GM18868 (cell line): ENCODE measurements around the gene DPP7.

Experiments used
- ATAC-seq: cut with Tn5 transposase; IDR thresholded peaks from one replicate; pipeline ENCODE4 v1.9.1; 2021; ENCODE audit warnings: mild to moderate bottlenecking, moderate library complexity; ENCODE audit not compliant: unreplicated experiment

The DPP7 gene

DNA sequence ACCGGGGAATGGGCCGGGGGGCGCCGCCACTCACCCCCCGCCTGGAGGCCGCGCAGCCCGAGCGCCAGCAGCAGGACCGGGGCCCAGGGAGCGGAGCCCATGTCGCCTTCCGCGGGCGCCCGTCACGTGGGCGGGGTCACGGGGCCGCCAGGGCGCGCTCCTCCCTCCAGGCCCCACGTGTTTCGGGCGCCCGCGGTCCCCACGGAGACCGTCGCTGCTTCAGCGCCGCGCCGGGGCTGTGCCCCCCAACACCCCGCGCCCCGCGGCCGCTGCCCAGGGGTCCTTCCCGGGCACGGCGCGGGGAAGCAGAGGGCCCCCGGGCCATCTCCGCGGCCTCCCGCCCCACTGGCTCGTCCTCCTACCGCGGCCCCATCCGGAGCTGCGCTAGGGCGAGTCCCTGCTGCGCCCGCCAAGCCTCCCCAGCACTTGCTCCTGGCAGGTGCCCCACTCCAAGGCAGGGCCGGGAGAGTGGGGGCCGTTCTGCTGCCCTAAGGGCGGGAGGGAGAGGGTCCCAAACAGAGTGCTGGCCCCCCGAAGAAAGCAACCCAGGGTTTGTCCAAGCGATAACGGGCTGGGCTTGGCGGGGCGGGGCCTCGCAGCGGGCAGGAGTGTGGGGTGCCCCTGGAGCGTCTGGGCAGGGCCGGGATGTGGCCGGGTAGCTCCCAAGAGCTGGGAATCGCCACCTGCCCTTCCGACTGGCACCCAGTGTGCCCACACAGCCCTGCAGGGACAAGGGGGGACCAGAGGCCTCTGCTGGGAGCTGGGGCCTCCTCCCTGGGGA lies at the start of gene DPP7:
Gene DPP7, minus strand, starts transcription at position 121 of the 781 bp plus-strand sequence. Its CDS starts 20 bp downstream, at position 101.
- peak; percentile 76 for ATAC-seq

GRCh38 chr9:137163805-137164204 lies 49.3 kb upstream of the DPP7 start:
- ATAC-seq, result no peak

DNA sequence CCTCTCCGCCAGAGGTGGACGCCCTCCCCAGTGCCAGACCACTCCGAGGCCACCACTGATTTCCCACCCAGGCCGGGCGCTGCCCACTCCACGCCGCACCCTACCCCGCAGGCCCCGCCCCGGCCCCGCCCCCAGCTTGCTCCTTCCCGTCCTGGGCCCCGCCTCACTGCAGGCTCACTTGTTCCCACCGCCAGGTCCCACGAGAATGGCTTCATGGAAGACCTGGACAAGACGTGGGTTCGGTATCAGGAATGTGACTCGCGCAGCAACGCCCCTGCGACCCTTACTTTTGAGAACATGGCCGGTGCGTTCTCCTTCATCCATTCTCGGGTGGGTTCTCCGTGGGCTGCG lies 48.8 kb upstream of the DPP7 start:
- ATAC-seq, result no peak

DNA sequence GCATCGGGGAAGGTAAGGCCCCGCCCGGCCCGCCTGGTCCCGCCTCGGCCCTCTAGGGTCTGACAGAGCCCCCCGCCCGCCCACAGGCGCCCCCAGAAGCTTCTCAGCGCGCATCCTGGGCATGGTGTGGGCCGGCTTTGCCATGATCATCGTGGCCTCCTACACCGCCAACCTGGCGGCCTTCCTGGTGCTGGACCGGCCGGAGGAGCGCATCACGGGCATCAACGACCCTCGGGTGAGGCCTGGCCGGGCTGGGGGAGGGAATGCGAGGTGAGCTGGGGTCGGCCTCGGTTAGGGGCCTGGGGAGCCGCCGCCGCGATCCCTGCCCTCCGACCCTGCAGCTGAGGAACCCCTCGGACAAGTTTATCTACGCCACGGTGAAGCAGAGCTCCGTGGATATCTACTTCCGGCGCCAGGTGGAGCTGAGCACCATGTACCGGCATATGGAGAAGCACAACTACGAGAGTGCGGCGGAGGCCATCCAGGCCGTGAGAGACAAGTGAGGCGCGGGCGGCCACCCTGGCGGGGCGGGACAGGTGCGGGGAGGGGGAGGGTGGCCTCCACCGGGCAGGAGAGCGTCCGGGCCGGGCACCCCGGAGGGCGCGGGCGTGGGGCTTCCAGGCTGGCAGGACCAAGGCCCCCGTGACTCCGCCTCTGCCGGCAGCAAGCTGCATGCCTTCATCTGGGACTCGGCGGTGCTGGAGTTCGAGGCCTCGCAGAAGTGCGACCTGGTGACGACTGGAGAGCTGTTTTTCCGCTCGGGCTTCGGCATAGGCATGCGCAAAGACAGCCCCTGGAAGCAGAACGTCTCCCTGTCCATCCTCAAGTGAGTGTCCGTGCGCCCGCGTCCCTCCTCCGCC lies 48.2 kb upstream of the DPP7 start:
- ATAC-seq, result no peak

DNA sequence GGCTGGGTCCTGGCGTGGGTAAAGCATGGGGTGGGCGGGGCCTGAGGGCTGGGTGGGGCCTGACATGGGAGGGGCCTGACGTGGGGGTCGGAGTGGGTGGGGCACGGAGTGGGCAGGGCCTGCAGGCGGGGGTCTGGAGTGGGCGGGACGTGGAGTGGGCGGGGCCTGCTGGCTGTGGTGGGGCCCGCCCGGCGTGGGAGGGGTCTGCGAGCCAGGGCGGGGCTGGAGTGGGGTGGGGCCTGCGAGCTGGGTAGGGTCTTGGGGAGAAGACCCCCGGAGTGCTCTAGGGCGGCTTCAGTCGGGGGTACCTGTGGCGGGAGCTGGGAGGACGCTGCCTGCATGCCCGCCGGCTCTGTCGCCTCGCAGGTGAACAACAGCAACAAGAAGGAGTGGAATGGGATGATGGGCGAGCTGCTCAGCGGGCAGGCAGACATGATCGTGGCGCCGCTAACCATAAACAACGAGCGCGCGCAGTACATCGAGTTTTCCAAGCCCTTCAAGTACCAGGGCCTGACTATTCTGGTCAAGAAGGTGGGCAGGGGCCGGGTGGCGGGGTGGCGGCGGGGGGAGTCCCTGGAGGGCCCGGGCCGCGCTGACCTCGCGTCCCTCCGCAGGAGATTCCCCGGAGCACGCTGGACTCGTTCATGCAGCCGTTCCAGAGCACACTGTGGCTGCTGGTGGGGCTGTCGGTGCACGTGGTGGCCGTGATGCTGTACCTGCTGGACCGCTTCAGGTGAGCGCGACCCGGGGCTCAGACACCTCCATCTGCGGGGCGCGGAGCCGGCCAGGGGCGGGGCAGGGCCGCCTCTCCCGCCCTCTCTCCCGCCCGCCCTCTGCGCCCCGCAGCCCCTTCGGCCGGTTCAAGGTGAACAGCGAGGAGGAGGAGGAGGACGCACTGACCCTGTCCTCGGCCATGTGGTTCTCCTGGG lies 47.3 kb upstream of the DPP7 start:
- ATAC-seq, result no peak

GRCh38 chr9:137160716-137161557 lies 46.4 kb upstream of the DPP7 start:
- ATAC-seq, result no peak

DNA sequence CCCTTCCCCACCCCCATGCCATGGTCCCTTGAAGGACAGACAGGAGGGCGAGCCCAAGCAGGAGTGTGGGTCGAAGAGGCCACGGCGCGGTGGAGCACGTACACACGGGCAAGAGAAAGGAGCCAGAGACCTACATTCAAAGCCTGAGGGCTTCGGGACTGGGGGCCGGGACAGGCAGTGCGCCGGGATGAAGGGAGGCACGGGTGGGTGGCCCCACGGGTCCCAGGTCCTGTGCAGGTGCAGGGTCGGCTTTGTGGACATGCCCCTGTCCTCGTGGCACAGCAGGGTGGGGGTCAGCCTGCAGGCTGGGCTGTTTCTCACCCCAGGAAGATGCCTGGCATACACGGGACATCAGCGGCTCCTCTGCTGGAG lies 45.5 kb upstream of the DPP7 start:
- ATAC-seq, result no peak

- no peak for ATAC-seq
These were observed 44.8 kb upstream of the DPP7 start for GRCh38 chr9:137159105-137160053.

GRCh38 chr9:137158625-137159024 lies 44.1 kb upstream of the DPP7 start:
- no peak for ATAC-seq

GRCh38 chr9:137157618-137158415 lies 43.3 kb upstream of the DPP7 start:
- ATAC-seq, result no peak

DNA sequence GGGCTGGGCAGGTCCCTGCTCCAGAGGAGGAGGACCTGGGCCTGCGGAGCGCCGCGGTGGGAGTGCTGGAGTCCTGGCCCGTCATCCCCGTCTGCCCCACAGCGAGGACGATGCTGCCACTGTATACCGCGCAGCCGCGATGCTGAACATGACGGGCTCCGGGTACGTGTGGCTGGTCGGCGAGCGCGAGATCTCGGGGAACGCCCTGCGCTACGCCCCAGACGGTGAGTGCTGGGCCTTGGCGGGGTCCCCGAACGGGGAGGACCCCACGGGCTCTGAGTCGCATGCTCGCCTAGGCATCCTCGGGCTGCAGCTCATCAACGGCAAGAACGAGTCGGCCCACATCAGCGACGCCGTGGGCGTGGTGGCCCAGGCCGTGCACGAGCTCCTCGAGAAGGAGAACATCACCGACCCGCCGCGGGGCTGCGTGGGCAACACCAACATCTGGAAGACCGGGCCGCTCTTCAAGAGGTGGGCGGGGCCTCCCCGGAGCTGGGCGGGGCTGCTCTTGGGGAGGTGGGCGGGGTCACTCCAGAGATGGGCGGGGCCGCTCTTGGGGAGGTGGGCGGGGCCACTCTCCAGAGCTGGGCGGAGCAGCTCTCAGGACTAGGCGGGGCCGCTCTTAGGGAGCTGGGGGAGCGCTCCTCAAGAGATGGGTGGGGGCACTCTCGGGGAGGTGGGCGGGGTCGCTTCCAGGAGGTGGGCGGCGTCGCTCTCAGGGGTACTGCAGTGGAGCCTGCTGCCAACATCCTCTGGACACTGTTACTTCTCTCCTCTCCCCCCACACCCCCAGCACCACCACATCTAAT lies 42.2 kb upstream of the DPP7 start:
- ATAC-seq, result peak; percentile 37

- no peak for ATAC-seq
These were observed 38.4 kb upstream of the DPP7 start for GRCh38 chr9:137152844-137153405.

DNA sequence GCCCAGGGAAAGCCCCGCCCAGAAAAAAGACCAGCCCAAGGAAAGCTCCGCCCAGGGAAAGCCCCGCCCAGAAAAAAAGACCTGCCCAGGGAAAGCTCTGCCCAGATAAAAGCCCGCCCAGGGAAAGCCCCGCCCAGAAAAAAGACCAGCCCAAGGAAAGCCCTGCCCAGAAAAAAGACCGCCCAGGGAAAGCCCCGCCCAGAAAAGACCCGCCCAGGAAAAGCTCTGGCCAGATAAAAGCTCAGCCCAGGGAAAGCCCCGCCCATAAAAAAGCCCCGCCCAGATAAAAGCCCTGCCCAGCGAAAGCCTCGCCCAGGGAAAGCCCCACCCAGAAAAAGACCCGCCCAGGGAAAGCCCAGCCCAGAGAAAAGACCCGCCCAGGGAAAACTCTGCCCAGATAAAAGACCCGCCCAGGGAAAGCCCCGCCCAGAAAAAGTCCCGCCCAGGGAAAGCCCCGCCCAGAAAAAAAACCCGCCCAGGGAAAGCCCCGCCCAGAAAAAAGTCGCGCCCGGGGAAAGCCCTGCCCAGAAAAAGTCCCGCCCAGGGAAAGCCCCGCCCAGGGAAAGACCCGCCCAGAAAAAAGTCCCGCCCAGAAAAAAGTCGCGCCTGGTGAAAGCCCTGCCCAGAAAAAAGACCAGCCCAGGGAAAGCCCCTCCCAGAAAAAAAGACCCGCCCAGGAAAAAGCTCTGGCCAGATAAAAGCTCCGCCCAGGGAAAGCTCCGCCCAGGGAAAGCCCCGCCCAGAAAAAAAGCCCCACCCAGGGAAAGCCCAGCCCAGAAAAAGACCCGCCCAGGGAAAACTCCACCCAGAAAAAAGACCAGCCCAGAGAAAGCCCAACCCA lies 36.3 kb upstream of the DPP7 start:
- ATAC-seq, result peak; percentile 47

GRCh38 chr9:137149942-137150616 lies 35.5 kb upstream of the DPP7 start:
- ATAC-seq, result peak; percentile 19

DNA sequence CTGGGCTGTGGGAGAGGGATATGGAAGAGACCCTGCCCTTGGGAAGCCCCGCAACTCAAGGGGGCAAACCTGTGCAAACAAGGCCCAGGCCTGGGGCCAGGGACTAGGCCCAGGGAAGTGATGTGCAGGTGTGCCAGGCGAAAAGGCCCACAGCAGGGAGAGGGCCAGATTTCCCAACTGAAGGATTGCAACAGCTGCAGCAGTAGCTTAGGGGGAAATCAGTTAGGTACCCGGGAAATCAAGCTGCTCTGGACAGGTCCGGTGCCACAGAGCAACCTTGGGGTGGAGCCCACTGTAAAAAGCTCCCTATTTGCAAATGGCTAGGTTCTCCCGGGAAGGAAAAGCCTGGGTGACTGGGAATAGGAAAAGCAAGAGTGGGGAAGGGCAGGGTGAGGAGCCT lies 34.8 kb upstream of the DPP7 start:
- no peak for ATAC-seq

DNA sequence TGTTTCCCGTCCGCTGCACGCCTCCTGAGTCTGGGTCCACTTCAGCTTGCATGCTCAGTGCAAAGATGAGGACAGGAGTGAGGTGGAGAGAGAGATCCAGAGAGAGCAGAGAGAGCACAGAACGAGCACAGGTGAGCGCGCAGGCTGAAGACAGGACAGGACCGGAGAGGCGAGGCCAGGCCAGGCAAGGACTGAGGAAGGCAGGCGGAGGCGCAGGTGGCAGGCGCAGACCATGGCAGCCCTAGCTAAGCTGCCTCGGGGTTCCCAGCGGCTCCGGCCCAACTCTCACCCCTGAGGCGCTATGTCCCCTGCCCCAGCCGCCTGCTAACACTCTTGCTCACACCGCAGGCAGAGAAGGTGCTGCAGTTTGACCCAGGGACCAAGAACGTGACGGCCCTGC lies 34.1 kb upstream of the DPP7 start:
- ATAC-seq, result no peak
